Lower leg skin (tissue), 4 donors: ENCODE data around the gene STAG1. TPM values are rescaled to one million over a fixed set of nuclear protein-coding genes. Genes with fewer than 3 reads are reported as not detected.
"Not testable (repeated sequence)": the region's sequence is repeated elsewhere in the genome, so short reads cannot be mapped to it uniquely, and the experiment has no call there.

Experiments used
- DNase-seq, 2 donors: peaks; one replicate each; pipeline ENCODE4 v3.0.0-alpha.2; 2019; ENCODE audit warnings: low spot score in 2 of 2
- H3K4me3 ChIP-seq: fragments of 200-600 bp; sonication (generic); 2 replicates; pipeline ENCODE4 v1.5.1; 2017; ENCODE audit warnings: mild to moderate bottlenecking, low read depth; ENCODE audit not compliant: poor library complexity, severe bottlenecking
- CTCF ChIP-seq, 3 donors: fragments of 450-650 bp; IDR thresholded peaks; one replicate each; pipeline ENCODE4 v1.5.1; 2016; ENCODE audit warnings: antibody characterized with exemption in 3 of 3, mild to moderate bottlenecking in 3 of 3, moderate library complexity in 2 of 3
- POLR2A ChIP-seq, 2 donors: fragments of 450-650 bp; IDR thresholded peaks; one replicate each; pipeline ENCODE4 v1.6.1; 2016 to 2017; ENCODE audit warnings: antibody characterized with exemption in 2 of 2, mild to moderate bottlenecking in 1 of 2, moderate library complexity in 1 of 2
- WGBS, 2 donors: methylation state at CpG; one replicate each; pipeline ENCODE4 v1.1.5; 2018; 5-methylcytosine and 5-hydroxymethylcytosine counted together
- intact Hi-C: fragments of 100-400 bp; cut with DNase I; formaldehyde crosslinking; loops from one replicate; pipeline ENCODE4 v1.15.0; 2023; ENCODE audit warnings: low total_unique reads
- total RNA-seq, 4 donors: library from RNA; depleted of rRNA; stranded (reverse); fragments of >200 nt; gene quantifications; one replicate each; pipeline ENCODE4 v1.1.0, GENCODE V29; 2016

STAG1 gene
- total RNA-seq, 4 donors from 2014 or later: 32.1 to 37.7 (median 34.4) TPM

- WGBS, 2 donors: 91 to 93% methylated on average over 9 of the region's 9 CpGs
- intact Hi-C loops: no loop called here
- TF ChIP-seq POLR2A (IDR thresholded peaks at IDR 0.05): no peak
Observed at GRCh38 chr3:136562026-136562425, 190.2 kb downstream of the STAG1 start.

GRCh38 chr3:136559896-136560295 is 192.3 kb downstream of the STAG1 start:
- WGBS, 2 donors: 52 to 59% methylated on average over 2 of the region's 2 CpGs
- no peak for DNase-seq

More at GRCh38 chr3:136562026-136562425, 190.2 kb downstream of the STAG1 start:
- H3K4me3 ChIP-seq: no peak overlapping the region
- no peak for DNase-seq

GRCh38 chr3:136549461-136549860 is 202.7 kb downstream of the STAG1 start:
- DNase-seq, H3K4me3 ChIP-seq, intact Hi-C loops: not testable (repeated sequence)
- 68 to 94% methylated on average over 1 of the region's 1 CpG for WGBS, 2 donors

More at GRCh38 chr3:136559896-136560295, 192.3 kb downstream of the STAG1 start:
- no peak for TF ChIP-seq POLR2A (IDR thresholded peaks at IDR 0.05)
- no peak for TF ChIP-seq CTCF (IDR thresholded peaks at IDR 0.05)
- intact Hi-C loops: no loop called here
- no peak overlapping the region for H3K4me3 ChIP-seq

GRCh38 chr3:136547293-136547692 is 204.9 kb downstream of the STAG1 start:
- TF ChIP-seq POLR2A (IDR thresholded peaks at IDR 0.05) (no peak), CTCF (IDR thresholded peaks at IDR 0.05) (no peak)
- H3K4me3 ChIP-seq: no peak overlapping the region
- intact Hi-C loops: no loop called here
- no peak for DNase-seq

- TF ChIP-seq CTCF (IDR thresholded peaks at IDR 0.05): no peak
- no peak for TF ChIP-seq POLR2A (IDR thresholded peaks at IDR 0.05)
- intact Hi-C loops: no loop called here
- DNase-seq: no peak
- no peak overlapping the region for H3K4me3 ChIP-seq
Observed at GRCh38 chr3:136546720-136547119, 205.5 kb downstream of the STAG1 start.

- TF ChIP-seq POLR2A (IDR thresholded peaks at IDR 0.05) (no peak), CTCF (IDR thresholded peaks at IDR 0.05) (no peak)
- H3K4me3 ChIP-seq: no peak overlapping the region
- 81% methylated on average over 3 of the region's 3 CpGs for WGBS, 2 donors
- DNase-seq: no peak
- intact Hi-C loops: no loop called here
Observed at GRCh38 chr3:136545664-136546268, 206.4 kb downstream of the STAG1 start.

GRCh38 chr3:136544532-136544931 is 207.6 kb downstream of the STAG1 start:
- no peak for DNase-seq
- no peak overlapping the region for H3K4me3 ChIP-seq
- TF ChIP-seq CTCF (IDR thresholded peaks at IDR 0.05) (no peak), POLR2A (IDR thresholded peaks at IDR 0.05) (no peak)
- intact Hi-C loops: no loop called here
- 93 to 95% methylated on average over 3 of the region's 3 CpGs for WGBS, 2 donors
